Measurements from ENCODE around the gene RRP36.

DNA sequence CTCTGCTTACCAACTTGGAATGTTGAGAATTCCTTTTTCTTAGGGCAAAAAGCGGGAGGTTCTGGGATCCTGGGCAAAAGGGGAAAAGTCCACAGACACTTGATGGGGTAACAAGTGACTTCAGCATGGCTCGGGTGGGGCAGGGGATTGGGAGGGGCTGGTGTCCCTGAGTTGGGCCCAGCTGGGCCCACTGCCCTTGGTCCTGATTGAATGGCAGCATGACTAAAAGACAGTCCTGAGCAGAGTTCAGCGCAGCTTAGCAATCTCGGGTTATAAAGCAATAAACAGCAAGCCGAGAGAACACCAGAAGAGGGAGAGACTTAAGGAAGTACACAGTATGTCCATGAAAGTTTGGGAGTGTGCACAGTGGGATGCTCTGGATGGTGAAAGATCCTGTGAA lies 31.5 kb upstream of the RRP36 start:
- TF ChIP-seq, protein P1, sequence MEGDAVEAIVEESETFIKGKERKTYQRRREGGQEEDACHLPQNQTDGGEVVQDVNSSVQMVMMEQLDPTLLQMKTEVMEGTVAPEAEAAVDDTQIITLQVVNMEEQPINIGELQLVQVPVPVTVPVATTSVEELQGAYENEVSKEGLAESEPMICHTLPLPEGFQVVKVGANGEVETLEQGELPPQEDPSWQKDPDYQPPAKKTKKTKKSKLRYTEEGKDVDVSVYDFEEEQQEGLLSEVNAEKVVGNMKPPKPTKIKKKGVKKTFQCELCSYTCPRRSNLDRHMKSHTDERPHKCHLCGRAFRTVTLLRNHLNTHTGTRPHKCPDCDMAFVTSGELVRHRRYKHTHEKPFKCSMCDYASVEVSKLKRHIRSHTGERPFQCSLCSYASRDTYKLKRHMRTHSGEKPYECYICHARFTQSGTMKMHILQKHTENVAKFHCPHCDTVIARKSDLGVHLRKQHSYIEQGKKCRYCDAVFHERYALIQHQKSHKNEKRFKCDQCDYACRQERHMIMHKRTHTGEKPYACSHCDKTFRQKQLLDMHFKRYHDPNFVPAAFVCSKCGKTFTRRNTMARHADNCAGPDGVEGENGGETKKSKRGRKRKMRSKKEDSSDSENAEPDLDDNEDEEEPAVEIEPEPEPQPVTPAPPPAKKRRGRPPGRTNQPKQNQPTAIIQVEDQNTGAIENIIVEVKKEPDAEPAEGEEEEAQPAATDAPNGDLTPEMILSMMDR (conservative IDR thresholded peaks at IDR 0.05; ENCODE audit: low read length): no peak
- no peak for TF ChIP-seq EZH2phosphoT487 (IDR thresholded peaks at IDR 0.05; ENCODE audit: borderline replicate concordance)

Data from Loucy (cell line).